HG02588 (cell line): Measurements from ENCODE around the gene C11orf71.
A peak's percentile ranks its signal among the peaks of the same experiment; 100 is the strongest.

Source experiments
- ATAC-seq: cut with Tn5 transposase; IDR thresholded peaks from one replicate; pipeline ENCODE4 v1.9.1; 2021; ENCODE audit warnings: mild to moderate bottlenecking, moderate library complexity; ENCODE audit not compliant: unreplicated experiment

The C11orf71 gene, protein sequence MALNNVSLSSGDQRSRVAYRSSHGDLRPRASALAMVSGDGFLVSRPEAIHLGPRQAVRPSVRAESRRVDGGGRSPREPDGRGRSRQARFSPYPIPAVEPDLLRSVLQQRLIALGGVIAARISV

DNA sequence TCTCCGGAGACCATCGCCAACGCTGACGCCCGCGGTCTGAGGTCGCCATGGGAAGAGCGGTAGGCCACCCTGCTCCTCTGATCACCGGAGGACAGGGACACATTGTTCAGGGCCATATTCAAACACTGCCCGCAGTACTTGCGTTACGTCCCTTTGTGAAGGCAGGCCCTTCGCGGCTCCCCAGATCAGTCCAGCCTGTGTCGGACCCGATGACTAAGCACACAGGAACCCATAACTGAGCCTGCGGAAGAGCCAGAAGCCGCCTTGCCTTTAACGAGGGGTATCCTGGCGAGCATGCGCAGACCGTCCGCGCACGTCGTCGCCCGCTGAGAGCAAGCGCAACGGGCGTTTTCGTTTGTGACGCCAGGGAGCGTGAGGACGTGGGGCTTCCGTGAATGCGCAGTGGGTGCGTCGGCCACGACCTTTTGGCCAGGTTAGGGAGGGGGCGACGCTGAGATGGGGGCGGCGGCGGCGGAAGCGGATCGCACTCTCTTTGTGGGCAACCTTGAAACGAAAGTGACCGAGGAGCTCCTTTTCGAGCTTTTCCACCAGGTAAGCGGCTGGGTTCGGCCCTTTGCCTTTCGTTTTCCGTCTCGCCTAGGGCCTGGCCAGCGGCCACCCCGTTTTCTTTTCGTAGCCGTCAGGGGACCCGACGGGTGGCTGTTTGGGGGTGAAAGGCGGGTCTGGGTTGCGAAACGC is at the start of gene C11orf71, which contains the start of gene RBM7:
Gene C11orf71, minus strand, starts transcription at position 296 of the 699 bp plus-strand sequence. Its CDS starts 180 bp downstream, at position 116.
Gene RBM7, plus strand, starts transcription at position 451 of the 699 bp plus-strand sequence. Its CDS starts 6 bp downstream, at position 457.
- ATAC-seq: peak; percentile 94

DNA sequence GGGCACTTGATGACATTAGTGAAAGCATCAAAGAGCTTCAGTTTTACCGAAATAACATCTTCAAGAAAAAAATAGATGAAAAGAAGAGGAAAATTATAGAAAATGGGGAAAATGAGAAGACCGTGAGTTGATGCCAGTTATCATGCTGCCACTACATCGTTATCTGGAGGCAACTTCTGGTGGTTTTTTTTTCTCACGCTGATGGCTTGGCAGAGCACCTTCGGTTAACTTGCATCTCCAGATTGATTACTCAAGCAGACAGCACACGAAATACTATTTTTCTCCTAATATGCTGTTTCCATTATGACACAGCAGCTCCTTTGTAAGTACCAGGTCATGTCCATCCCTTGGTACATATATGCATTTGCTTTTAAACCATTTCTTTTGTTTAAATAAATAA is 49.5 kb upstream of the C11orf71 start:
- no peak for ATAC-seq

DNA sequence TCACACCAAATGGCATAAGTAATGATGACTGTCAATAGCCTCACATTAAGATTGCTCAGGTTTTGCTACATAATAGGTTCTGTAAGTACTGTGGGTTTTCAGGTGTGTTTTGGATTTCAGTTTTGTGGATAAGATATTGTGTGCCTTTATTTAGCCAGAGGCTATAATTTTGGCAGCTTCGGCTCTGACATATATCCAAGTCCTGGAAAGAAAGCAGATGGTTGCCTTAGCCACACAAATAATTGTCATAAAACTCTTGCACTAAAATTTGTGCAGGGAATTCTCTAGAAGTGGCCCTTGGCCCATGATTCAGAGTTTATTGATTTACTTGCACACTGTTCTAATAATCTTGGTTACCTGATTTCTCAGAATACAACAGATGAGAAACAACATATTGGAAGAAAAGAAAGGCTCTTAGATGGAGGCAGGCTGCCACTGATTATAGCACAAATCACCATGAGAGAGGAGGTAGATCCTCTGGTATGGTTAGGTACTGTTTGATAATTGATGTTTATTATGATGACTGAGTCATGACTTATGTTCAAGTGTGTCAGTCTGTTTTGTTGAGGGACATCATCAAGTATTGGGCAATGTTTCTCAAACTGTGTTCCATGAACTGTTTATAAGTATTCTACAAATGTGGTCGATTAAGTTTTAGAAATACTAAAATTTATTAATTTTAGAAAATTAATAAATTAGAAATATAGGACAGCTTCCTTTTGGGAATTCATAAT is 48.6 kb upstream of the C11orf71 start:
- no peak for ATAC-seq

DNA sequence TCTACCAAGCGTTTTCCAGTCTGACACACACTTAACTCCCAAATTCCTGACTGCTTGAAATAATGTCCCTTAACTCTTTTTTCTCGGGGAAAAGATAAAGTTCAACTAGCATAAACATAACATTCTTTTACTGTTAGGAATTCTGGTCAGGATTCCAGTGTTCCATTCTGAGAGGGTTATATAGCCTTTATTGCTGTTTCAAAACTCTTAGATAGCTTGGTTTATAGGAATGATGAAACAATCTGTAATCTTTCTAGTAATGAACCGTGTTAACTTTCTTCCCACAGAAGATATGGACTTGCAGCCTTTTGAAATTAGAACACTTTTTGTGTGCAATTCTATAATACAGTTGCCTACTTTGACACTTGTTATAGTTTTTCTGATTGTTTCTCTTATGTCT is 47.6 kb upstream of the C11orf71 start:
- ATAC-seq: no peak

DNA sequence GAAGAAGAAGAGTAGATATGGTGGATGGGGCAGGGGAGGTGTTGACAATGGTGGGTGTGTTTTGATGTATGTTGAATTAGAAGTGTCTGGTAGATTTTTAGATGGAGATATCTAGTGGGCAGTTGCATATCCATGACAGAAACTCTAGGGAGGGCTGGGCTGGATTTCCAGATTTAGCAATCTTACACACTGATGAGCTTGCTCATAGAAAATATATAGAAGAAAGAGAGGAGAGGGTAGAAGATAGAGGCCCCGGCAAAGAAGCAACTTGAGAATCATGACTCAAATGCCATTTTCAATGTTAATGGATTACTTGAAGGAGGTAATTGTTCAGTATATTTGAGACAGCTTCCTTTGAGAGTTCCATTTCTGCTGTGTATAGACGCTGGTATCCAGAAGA is 47.1 kb upstream of the C11orf71 start:
- ATAC-seq: no peak

GRCh38 chr11:114442536-114442935 is 42.2 kb upstream of the C11orf71 start:
- no peak for ATAC-seq

- no peak for ATAC-seq
Measured at GRCh38 chr11:114441921-114442320, 41.6 kb upstream of the C11orf71 start.

- no peak for ATAC-seq
Measured at GRCh38 chr11:114440971-114441763, 40.9 kb upstream of the C11orf71 start.

GRCh38 chr11:114440121-114440860 is 40.0 kb upstream of the C11orf71 start:
- no peak for ATAC-seq

- ATAC-seq: peak; percentile 99
Measured at GRCh38 chr11:114439229-114440120, 39.2 kb upstream of the C11orf71 start, which contains the start of gene REXO2. Gene REXO2 (plus strand): TSS chr11:114439467. CDS start chr11:114439529, 62 bp downstream.

GRCh38 chr11:114438303-114438702 is 38.0 kb upstream of the C11orf71 start:
- ATAC-seq: no peak

DNA sequence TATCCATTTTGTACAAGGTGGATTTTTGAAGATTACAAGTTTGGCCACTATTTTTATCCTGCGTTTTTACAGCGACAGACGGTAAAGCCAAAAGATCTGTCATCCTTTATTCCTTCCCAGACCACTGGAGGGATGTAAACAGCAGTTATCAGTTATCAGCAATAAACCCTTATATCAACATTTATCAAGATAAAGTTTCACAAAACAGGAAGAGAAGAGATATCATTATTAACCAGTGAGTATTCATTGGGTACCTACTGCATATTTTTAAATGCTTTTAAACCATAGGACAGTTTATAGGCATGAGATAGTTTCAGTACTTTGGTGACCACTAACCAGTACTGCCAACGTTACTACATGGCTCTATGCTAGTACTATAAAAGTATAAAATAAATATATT is 33.1 kb upstream of the C11orf71 start:
- no peak for ATAC-seq

DNA sequence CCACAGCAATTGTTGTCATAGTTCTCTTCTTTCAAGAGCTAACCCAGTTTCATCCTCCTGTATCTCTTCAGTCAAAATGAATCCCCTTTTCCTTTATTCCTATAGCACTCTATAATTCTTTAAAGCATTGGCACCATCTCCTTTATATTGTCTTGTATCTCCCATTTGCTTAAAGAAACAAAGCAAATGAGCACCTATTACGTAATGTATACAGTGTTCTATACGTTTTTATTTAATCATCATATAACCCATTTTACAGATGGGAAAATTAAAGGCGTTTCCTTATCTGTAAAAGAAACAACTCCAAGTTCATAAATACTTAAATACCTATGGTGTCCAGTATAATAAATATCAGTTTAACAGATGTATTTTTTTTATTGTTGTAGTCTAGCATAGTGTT is 32.6 kb upstream of the C11orf71 start:
- no peak for ATAC-seq

DNA sequence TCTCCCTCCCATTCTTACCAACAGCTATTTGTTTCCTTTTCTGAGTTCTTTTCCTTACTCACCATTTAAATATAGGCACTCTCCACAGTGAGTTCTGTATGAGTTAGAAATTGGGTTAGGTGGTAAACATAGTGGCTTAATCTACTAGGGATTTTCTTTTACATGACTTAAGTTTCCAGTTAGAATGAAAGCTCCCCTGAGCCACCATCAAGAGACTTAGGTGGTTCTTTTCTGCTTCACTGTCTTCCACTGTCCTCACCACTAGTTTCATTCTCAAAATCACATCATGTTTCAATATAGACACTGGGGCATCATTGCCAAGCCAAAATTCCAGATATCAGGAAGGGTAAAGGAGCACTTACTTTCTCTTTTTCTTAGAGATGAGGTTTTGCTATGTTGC is 30.0 kb upstream of the C11orf71 start:
- ATAC-seq: no peak

- no peak for ATAC-seq
Measured at GRCh38 chr11:114426280-114426679, 26.0 kb upstream of the C11orf71 start.

- no peak for ATAC-seq
Measured at GRCh38 chr11:114416441-114416961, 16.2 kb upstream of the C11orf71 start.

GRCh38 chr11:114413958-114414357 is 13.6 kb upstream of the C11orf71 start:
- ATAC-seq: no peak

DNA sequence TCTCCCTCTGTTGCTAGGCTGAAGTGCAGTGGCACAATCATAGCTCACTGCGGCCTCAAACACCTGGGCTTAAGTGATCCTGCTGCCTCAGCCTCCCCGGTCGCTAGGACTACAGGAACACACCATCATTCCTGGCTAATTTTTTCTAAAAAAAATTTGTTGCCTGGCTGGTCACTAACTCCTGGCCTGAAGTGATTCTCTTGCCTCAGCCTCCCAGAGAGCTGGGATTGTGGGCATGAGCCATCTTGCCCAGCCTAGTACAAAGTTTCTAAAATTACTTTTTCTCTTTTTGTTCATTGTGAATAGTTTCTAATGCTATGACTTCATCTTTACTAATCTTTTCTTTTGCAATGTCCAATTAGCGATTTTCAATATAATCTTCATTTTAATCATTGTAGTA is 12.6 kb upstream of the C11orf71 start:
- no peak for ATAC-seq

- no peak for ATAC-seq
Measured at GRCh38 chr11:114401311-114401710, 1.0 kb upstream of the C11orf71 start.
